Measurements from ENCODE around the gene NODAL.

DNA sequence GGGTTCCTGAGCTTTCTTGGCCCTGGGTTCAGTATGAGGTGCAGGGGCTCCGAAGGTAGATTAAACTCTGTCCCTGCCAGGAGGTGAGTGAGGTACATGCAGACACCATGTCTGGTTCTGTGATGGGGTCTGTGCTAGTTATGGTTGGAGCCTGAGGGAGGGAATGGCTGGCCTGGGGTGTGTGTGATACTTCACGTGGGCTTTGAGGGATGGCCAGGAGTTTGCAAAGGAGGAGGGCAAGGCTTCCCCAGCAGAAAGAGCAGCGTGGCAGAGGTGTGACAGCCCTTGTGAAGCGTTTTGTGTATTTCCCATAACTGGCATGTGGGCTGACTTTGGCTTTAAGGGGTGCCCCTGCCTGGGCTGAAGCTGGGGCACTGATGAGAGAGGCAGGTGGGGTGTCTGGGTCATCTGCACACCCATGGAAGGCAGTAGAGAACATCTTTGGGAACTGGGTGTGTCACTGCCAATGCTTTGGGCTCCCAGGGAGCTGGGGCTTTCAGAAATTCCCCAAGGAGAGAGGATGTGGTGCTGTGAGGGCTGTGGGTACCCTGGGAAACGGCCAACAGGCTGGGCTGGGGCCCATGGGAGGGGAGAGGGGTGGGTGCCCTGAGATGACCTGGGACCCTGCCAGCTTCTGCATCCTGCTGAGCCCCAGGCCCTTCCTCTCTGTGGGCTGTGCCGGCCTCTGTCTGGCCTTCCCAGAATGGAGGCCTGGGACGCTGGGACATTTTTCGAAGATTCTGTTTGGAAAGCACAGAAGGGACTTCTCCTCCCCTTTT, 41.7 kb upstream of the NODAL start:
- TF ChIP-seq MAZ (IDR thresholded peaks at IDR 0.05; ENCODE audit: borderline replicate concordance, low read depth, low read length) (no peak), CEBPB (IDR thresholded peaks at IDR 0.05) (no peak), EP300 (IDR thresholded peaks at IDR 0.05) (no peak), JUN (IDR thresholded peaks at IDR 0.05) (no peak), KDM1A (IDR thresholded peaks at IDR 0.05; ENCODE audit: low read depth) (no peak)
- TF ChIP-seq, protein P1, sequence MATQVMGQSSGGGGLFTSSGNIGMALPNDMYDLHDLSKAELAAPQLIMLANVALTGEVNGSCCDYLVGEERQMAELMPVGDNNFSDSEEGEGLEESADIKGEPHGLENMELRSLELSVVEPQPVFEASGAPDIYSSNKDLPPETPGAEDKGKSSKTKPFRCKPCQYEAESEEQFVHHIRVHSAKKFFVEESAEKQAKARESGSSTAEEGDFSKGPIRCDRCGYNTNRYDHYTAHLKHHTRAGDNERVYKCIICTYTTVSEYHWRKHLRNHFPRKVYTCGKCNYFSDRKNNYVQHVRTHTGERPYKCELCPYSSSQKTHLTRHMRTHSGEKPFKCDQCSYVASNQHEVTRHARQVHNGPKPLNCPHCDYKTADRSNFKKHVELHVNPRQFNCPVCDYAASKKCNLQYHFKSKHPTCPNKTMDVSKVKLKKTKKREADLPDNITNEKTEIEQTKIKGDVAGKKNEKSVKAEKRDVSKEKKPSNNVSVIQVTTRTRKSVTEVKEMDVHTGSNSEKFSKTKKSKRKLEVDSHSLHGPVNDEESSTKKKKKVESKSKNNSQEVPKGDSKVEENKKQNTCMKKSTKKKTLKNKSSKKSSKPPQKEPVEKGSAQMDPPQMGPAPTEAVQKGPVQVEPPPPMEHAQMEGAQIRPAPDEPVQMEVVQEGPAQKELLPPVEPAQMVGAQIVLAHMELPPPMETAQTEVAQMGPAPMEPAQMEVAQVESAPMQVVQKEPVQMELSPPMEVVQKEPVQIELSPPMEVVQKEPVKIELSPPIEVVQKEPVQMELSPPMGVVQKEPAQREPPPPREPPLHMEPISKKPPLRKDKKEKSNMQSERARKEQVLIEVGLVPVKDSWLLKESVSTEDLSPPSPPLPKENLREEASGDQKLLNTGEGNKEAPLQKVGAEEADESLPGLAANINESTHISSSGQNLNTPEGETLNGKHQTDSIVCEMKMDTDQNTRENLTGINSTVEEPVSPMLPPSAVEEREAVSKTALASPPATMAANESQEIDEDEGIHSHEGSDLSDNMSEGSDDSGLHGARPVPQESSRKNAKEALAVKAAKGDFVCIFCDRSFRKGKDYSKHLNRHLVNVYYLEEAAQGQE (IDR thresholded peaks at IDR 0.05), result no peak
- TF ChIP-seq, protein P2, sequence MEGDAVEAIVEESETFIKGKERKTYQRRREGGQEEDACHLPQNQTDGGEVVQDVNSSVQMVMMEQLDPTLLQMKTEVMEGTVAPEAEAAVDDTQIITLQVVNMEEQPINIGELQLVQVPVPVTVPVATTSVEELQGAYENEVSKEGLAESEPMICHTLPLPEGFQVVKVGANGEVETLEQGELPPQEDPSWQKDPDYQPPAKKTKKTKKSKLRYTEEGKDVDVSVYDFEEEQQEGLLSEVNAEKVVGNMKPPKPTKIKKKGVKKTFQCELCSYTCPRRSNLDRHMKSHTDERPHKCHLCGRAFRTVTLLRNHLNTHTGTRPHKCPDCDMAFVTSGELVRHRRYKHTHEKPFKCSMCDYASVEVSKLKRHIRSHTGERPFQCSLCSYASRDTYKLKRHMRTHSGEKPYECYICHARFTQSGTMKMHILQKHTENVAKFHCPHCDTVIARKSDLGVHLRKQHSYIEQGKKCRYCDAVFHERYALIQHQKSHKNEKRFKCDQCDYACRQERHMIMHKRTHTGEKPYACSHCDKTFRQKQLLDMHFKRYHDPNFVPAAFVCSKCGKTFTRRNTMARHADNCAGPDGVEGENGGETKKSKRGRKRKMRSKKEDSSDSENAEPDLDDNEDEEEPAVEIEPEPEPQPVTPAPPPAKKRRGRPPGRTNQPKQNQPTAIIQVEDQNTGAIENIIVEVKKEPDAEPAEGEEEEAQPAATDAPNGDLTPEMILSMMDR (IDR thresholded peaks at IDR 0.05), result no peak
- TF ChIP-seq, protein P3, sequence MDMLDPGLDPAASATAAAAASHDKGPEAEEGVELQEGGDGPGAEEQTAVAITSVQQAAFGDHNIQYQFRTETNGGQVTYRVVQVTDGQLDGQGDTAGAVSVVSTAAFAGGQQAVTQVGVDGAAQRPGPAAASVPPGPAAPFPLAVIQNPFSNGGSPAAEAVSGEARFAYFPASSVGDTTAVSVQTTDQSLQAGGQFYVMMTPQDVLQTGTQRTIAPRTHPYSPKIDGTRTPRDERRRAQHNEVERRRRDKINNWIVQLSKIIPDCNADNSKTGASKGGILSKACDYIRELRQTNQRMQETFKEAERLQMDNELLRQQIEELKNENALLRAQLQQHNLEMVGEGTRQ (IDR thresholded peaks at IDR 0.05), result no peak
- TF ChIP-seq, protein P4, sequence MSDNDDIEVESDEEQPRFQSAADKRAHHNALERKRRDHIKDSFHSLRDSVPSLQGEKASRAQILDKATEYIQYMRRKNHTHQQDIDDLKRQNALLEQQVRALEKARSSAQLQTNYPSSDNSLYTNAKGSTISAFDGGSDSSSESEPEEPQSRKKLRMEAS (IDR thresholded peaks at IDR 0.05), result no peak

All from A549 (cell line).